Activated B cell treated with CpG ODN at 0.5 μM for 24 hours (primary cell): Measurements from ENCODE around the gene SPATA6. TPM values are rescaled to one million over a fixed set of nuclear protein-coding genes. Genes with fewer than 3 reads are reported as not detected.
"Not testable (repeated sequence)": the region's sequence is repeated elsewhere in the genome, so short reads cannot be mapped to it uniquely, and the experiment has no call there.

Experiments
- ATAC-seq: fragments of 200-7000 bp; cut with Tn5 transposase; one replicate; pipeline ENCODE4 v1.10.0; 2021; ENCODE audit warnings: low read depth, mild to moderate bottlenecking, moderate library complexity
- CTCF ChIA-PET: fragments of 350-600 bp; sonication (Branson Sonifier 250); formaldehyde crosslinking; loops from one replicate; lab custom pipeline; 2021; ENCODE audit warnings: antibody characterized with exemption; lab: Charles Lee
- POLR2A ChIA-PET: fragments of 350-600 bp; sonication (Branson Sonifier 250); formaldehyde crosslinking; loops from one replicate; lab custom pipeline; 2021; ENCODE audit warnings: antibody characterized with exemption; lab: Charles Lee
- DNase-seq: peaks from one replicate; pipeline ENCODE4 v3.0.0; 2022
- H3K27ac Mint-ChIP-seq: one replicate; pipeline ENCODE4 v1.8.0; 2020; ENCODE audit warnings: mixed read lengths
- H3K27me3 Mint-ChIP-seq: one replicate; pipeline ENCODE4 v1.8.0; 2021; ENCODE audit warnings: mixed read lengths
- H3K36me3 Mint-ChIP-seq: one replicate; pipeline ENCODE4 v1.8.0; 2021; ENCODE audit warnings: low read depth, mixed read lengths
- H3K4me1 Mint-ChIP-seq: one replicate; pipeline ENCODE4 v1.8.0; 2021; ENCODE audit warnings: mixed read lengths
- H3K4me3 Mint-ChIP-seq: one replicate; pipeline ENCODE4 v1.8.0; 2020; ENCODE audit warnings: mild to moderate bottlenecking, mixed read lengths
- H3K9me3 Mint-ChIP-seq: one replicate; pipeline ENCODE4 v1.8.0; 2020; ENCODE audit warnings: mixed read lengths
- CTCF ChIP-seq: fragments of 200-600 bp; IDR thresholded peaks from one replicate; pipeline ENCODE4 v1.8.0; 2022; ENCODE audit warnings: antibody characterized with exemption, mild to moderate bottlenecking
- intact Hi-C: fragments of 100-400 bp; cut with micrococcal nuclease; formaldehyde crosslinking; loops from one replicate; pipeline ENCODE4 v1.15.1; 2024
- total RNA-seq: library from RNA; stranded (reverse); gene quantifications from 2 replicates; pipeline ENCODE4 v1.2.3, GENCODE V29; 2022

Gene SPATA6
- total RNA-seq, 1 donor from 2014 or later: 4.2 TPM

- intact Hi-C loops: no loop called here
- Mint-ChIP-seq H3K27me3 (no peaks in the 10 kb centered on the region), H3K4me1 (no peaks in the 10 kb centered on the region), H3K36me3 (peaks cover 3% of the 10 kb centered on the region), H3K4me3 (no peak overlapping the region), H3K27ac (no peak overlapping the region), H3K9me3 (peaks cover 12% of the 10 kb centered on the region)
- ATAC-seq (no peak), DNase-seq (no peak)
- no peak for TF ChIP-seq CTCF
- ChIA-PET POLR2A (no interaction called here), CTCF (no interaction called here)
Measured at GRCh38 chr1:48439380-48439779, 32.6 kb downstream of the SPATA6 start.

DNA sequence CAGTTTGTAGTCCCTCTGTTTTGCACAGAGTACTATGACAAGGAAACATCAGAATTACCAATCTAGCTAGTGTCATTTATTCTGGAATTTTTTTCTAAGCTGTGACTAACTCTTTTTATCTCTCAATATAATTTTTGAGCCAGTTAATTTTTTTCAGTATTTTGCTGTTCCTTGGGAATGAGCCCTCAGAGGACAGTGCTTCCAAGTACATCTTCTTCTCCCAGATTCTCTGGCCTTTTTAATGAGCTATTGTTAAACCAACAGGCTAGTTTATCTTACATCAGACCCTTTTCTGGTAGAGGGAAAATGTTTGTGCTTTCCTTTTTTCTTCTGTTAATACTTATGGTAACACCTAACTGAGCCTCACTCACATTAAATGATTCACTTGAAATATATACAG is 34.6 kb downstream of the SPATA6 start:
- H3K36me3 Mint-ChIP-seq, ATAC-seq, H3K27ac Mint-ChIP-seq, POLR2A ChIA-PET, DNase-seq, CTCF ChIA-PET, intact Hi-C loops, H3K9me3 Mint-ChIP-seq, H3K27me3 Mint-ChIP-seq, H3K4me1 Mint-ChIP-seq, H3K4me3 Mint-ChIP-seq: not testable (repeated sequence)

DNA sequence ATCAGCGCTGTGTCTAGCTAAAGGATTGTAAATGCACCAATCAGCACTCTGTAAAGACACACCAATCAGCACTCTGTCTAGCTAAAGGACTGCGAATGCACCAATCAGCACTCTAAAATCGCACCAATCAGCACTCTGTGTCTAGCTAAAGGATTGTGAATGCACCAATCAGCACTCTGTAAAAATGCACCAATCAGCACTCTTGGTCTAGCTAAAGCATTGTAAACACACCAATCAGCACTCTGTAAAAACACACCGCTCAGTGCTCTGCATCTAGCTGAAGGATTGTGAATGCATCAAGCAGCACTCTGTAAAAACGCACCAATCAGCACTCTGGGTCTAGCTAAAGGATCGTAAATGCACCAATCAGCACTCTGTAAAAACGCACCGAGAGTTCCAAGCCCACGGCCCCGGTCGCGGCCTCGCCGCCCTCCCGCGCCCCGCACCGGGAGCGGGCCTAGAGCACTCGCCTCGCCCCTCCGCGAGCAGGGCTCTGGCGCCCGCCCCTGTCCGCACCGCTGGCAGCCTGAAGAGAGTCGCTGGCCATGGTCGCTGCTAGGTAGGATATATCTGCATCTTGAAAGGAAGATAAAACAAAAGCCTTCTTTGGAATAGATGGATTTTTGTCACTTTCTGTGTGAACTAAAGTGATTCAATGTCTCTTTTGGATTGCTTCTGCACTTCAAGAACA is 36.5 kb downstream of the SPATA6 start:
- DNase-seq, H3K27me3 Mint-ChIP-seq, H3K27ac Mint-ChIP-seq, H3K36me3 Mint-ChIP-seq, ATAC-seq, H3K4me1 Mint-ChIP-seq, H3K4me3 Mint-ChIP-seq, CTCF ChIA-PET, POLR2A ChIA-PET, intact Hi-C loops: not testable (repeated sequence)
- H3K9me3 Mint-ChIP-seq: peaks cover 10% of the 10 kb centered on the region

DNA sequence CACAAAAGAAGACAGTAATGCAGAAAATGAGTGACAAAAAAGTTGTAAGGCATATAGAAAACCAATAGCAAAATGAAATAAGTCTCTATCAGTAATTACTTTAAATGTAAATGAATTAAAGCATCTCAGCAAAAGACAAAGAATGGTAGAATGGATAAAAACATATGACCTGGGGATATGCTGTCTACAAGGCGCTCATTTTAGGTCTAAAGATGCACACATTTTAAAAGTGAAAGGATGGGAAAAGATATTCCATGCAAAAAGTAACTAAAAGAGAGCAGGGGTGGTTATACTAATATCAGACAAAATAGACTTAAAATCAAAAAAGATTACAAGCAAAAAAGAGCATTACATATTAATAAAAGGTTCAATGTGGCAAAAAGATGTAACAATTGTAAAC is 41.2 kb downstream of the SPATA6 start:
- H3K27me3 Mint-ChIP-seq: no peaks in the 10 kb centered on the region
- H3K9me3 Mint-ChIP-seq: peaks cover 8% of the 10 kb centered on the region
- DNase-seq (no peak), ATAC-seq (no peak)
- TF ChIP-seq CTCF: no peak
- intact Hi-C loops: no loop called here
- H3K27ac Mint-ChIP-seq: no peak overlapping the region
- no peaks in the 10 kb centered on the region for H3K36me3 Mint-ChIP-seq
- POLR2A ChIA-PET: no interaction called here
- H3K4me1 Mint-ChIP-seq: no peaks in the 10 kb centered on the region
- no peak overlapping the region for H3K4me3 Mint-ChIP-seq
- CTCF ChIA-PET: no interaction called here

DNA sequence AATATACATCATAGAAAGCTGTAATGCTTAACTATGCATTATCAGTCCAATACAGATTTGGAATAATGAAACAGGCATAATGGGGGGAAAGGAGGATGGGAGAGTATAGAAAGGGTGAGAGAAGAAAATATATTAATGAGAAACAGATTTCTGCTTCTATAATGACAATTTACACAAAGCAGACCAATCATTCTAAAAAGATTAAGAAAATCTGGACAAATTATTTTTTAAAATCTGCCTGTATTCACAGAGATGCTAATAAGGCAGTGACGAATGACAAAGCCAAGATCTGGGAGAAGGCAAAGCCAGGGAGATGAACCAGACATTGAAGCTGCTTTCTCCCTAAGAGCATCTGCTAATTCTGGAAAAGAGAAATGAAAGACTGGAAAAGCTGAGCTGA is 50.0 kb downstream of the SPATA6 start:
- ChIA-PET CTCF (no interaction called here), POLR2A (no interaction called here)
- Mint-ChIP-seq H3K27me3 (no peaks in the 10 kb centered on the region), H3K27ac (no peak overlapping the region), H3K4me1 (no peaks in the 10 kb centered on the region), H3K36me3 (no peaks in the 10 kb centered on the region), H3K4me3 (no peak overlapping the region), H3K9me3 (no peaks in the 10 kb centered on the region)
- DNase-seq: no peak
- no peak for ATAC-seq
- TF ChIP-seq CTCF: no peak
- intact Hi-C loops: no loop called here

DNA sequence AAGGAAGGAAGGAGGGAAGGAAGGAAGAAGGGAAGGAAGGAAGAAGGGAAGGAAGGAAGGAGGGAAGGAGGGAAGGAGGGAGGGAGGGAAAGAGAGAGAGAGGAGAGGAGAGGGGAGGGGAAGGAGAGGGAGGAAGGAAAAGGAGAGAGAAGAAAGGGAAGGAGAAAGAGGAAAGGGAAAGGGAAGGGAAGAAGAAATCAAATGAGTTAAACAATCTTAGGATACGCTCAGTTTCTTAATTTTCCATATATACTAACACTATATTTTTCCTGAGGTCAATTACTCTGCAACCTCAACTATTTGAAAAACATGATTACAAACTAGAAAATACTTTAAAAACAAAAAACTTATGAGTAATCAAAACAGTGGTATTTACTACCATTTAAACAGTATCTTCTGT is 53.3 kb downstream of the SPATA6 start:
- CTCF ChIA-PET: no interaction called here
- Mint-ChIP-seq H3K4me3 (no peak overlapping the region), H3K27me3 (no peaks in the 10 kb centered on the region), H3K36me3 (no peaks in the 10 kb centered on the region), H3K4me1 (no peaks in the 10 kb centered on the region), H3K9me3 (no peaks in the 10 kb centered on the region), H3K27ac (no peak overlapping the region)
- no peak for ATAC-seq
- TF ChIP-seq CTCF: no peak
- DNase-seq: no peak
- intact Hi-C loops: no loop called here
- POLR2A ChIA-PET: no interaction called here
